ENCODE results near the gene KCNMA1.

DNA sequence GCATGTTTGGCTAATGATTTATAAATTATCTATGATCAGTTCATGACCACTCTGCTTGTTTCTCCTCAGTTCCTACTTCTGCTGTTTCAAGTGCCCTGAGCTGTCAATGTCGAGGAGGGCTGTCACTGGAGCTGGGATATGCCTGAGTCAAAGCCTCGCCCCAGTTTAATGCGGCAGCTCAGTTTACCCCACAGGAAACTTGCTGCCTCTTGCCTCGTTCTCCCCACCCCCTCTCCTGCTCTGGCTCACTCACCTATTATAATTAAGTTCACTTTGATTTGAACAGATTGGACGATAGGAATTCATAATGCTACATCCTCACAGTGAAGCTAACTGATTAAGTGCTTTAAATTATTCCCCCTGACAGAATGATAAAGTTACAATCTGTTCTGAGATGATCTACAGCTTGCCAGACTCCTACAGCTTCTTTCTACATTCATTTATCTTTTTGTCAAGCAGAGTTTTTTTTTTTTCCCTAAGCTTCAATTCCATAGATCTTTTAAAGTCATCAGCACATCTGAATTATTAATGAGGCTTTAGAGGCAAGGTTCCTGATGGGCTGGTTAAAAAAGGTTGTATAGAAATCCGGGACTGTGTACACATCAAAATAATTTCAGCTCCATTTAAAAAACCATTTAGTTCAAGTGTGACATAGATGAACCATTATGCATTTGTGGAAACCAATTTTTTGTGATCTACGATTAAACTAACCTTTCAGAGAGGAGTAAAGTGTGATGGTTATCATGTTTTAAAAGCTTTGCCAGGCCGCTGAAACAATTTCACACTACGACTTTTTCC, 758.3 kb downstream of the KCNMA1 start:
- TF ChIP-seq CTCF (IDR thresholded peaks at IDR 0.05) (no peak), POLR2AphosphoS5 (IDR thresholded peaks at IDR 0.05) (no peak), EP300 (IDR thresholded peaks at IDR 0.05) (no peak), POLR2A (IDR thresholded peaks at IDR 0.05) (no peak)
